Stimulated activated CD8-positive, alpha-beta memory T cell treated with anti-CD3 and anti-CD28 coated beads, Interleukin-7, amount 100 ng/mL, for 24 hours (primary cell): ENCODE results near the gene IRS2.

Source experiments
- DNase-seq: peaks from one replicate; pipeline ENCODE4 v3.0.0-alpha.2; 2020; ENCODE audit warnings: low read depth

IRS2 gene

DNA sequence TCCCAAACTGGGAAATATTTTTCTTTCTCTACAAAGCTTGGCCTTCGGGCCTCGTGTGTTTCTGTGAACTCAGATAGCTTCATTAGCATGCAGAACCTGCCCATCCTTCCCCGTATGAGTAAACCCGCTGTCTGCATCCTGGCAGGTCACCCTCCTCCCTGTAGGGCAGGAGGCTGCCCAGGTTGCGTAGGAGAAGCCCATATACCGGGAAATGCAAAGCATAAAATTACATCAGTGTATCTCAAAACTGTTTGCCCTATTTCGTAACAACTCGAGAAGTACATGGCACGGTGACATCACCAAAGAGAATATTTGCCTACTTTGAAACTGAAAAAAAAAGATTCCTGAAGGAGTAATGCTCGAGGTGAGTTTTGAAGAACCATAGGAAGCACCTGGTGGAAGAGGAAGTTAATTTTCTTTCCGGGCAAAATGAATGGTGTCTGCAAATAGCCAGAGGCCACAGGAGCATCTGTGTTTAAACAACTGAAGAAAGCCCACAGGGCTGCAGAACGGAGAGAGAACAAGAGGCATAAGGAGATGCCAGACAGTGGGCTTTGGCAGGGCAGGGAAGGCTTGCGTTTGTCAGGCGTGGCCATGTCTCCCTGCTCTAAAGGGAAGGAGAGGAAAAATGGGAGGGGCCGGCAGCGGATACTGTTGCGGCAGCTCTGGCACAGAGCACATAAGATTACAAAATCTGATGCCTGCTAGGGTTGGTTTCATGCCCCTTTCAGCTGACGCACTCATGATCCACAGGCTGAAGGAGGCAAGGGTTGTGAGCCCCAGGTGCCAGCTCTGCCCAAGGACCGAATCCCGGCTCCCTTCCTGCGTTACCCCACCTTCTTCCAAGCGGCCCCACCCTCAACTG, 81.4 kb downstream of the IRS2 start:
- no peak for DNase-seq

DNA sequence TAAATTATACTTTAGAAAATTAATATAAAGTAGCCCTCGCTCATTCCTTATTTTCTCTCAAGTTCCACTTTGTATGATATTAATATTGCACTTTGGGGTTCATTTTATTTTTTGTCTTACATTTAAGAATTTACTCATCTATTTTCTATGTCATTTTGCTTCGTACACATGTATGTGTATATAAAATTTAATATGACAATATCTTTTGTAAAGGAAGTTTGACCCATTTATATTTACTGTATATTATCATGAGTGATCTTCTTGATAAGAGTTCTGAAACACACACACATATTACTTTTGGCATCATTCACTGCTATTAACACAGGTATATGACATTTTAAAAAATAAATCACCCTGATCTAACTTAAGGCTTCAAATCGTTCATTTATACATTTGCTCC, 83.1 kb downstream of the IRS2 start:
- no peak for DNase-seq
